Fibroblast of lung (primary cell): ENCODE data around the gene ZSWIM6.

Experiments used
- CTCF ChIP-seq, 2 donors: IDR thresholded peaks in 1 of 2; conservative IDR thresholded peaks in 1 of 2; 1 replicate in 1 of 2; 2 replicates in 1 of 2; pipeline ENCODE4 v1.5.1; 2011 to 2012; ENCODE audit warnings: low read length in 2 of 2, control low read depth in 1 of 2, inconsistent platforms in 1 of 2, low read depth in 1 of 2, mild to moderate bottlenecking in 1 of 2
- EZH2 ChIP-seq: IDR thresholded peaks from 2 replicates; pipeline ENCODE4 v1.5.1; 2012; ENCODE audit warnings: low read length, control low read depth, mild to moderate bottlenecking; ENCODE audit errors: missing control alignments

DNA sequence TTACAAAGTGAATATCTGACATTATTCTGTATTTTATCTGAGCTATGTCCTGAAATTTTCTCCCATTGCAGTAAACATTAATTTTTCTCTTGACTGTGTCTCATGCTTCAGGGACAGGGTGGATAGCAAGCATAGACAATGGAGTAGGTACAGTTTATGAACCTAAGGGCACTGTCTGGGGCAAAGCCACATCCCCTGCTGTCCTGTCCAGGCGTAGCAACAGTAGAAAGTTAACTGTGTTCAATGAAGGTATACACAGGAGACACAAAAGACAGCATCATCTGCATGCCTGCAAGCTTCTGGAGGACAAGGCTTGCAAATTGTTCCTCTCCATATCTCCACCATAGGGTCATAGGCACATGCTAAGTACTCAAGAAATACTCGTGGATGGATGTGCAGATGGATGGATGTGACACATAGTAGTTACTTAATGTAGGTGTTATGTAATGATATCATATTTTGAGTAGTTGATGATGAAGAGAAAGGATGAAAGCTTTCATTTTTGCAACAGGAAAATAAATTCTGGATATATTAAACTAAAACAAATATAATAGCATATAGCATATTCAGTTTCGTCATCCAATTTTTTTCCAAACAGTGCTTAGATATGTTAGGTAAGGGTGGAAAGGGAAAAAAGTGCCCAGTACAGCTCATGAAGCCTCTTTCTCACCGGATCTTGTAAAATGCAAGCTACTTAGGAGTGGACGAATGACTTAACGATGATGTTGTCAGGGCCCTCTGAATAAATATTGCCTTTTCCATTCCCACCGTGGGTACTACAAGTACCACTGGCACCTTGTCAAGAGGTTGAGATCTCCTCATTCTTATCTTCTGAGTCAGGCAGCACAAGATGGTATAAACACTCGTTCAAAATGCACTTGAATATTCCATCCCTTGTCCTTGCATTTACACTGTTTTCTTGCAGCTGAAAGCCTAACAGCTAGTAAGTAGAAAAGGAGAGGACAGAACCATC, 19.9 kb upstream of the ZSWIM6 start:
- TF ChIP-seq CTCF (conservative IDR thresholded peaks at IDR 0.05 in 1 of 2, IDR thresholded peaks at IDR 0.05 in 1 of 2; ENCODE audit: low read depth in 1 of 2, low read length in 2 of 2) (no peak), EZH2 (no peak)
